NCI-H1694 (cell line): ENCODE measurements around the gene DCAF8L2.
"Not testable (repeated sequence)": the region's sequence is repeated elsewhere in the genome, so short reads cannot be mapped to it uniquely, and the experiment has no call there.

Source experiments
- DNase-seq: peaks from one replicate; lab custom pipeline; 2025; lab: John Stamatoyannopoulos, UW

DCAF8L2 gene

DNA sequence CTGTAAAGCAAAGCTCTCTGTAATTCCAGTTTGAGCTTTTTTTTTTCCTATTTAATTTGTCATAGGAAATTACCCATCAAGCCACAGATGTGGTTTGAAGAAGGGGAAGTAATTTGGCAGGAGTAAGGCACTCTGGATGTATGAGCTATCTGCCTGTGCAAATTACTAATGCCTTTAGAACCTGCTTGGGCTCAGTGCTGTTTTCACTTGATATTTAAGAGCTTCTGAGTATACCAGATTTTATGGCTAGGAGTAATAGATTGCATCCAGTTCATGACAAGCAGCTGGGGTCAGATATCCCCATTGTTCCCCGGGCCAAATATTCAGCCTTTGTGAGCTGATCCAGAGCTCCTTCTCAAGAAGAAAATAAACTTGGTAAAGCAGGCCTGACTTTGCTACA is 89.1 kb downstream of the DCAF8L2 start:
- DNase-seq = no peak

DNA sequence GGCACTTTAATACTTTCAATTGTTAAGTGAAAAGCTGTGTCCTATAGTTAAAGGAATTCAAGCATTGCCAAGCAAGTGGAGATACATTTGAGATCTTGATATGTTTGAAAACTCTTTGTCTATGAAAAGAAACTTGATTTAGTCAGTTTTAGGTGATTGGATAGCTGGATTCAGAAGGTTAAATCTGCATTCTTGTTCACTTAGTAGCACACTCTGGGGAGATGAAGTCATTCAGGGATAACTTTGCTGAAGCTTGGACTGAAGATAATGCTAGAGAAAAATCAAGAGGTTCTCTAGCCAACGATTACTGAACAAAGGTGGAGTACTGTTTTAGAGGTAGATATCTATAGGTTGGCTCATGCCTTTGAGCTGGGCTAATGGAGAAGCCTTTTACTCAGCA is 90.6 kb downstream of the DCAF8L2 start:
- no peak for DNase-seq

DNA sequence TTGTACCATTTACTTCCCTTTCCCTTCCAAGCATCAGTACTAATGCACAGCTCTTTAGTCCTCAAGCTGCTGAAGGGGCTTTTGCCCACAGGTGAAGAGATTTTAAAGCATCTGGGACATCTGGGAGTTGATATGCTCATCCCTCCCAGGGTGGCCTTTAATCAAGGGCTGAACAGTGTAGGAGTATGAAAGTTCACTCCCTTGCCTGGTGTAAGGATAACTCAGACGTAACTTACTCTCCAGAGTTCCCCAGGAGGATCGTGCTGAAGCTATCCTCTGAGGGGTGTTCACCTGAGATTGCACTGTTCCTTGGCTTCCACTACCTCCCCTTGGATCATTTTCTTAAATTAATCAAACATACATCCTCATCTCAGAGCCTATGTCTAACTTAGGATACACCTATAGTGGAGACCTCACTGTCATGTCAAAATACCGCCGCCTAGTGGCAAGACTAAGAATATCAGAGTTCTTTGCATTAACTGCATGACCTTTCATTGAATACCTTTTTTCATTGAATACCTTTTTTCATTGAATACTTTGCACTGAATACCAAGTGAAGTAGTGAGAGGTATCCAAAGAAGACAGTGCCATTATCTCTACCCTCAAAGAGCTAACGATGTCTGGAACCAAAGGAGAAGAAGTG is 93.5 kb downstream of the DCAF8L2 start:
- peak; percentile 26 for DNase-seq

DNA sequence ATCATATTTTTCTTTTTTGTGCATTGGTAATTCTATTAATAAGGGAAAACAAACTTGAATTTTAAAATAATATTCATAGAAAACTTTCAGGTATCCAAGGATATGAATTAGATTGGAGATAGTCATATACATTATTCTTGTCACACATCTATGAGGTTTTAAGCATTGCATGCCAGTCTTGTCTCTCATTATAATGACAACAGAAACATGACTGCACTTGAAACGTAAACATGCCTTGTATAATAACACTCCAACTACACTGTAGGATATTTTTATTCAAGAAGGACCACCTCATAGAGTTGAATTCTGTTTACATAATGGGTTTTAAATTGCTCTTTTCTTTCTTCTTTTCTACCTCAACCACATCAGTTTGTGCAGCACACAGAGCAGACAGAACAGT is 104.5 kb downstream of the DCAF8L2 start:
- no peak for DNase-seq

DNA sequence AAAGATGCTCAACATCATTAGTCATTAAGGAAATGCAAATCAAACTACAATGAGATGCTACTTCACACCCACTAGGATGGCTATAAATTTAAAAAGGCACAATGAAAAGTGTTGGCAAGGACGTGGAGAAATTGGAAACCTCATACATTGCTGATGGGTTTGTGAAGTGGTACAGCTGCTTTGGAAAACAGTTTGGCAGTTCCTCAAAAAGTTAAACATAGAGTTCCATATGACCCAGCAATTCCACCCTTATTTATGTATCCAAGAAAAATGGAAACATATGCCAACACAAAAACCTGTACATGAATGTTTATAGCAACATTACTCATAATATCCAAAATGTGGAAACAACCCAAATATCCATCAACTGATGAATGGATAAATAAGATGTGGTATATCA is 116.4 kb downstream of the DCAF8L2 start:
- DNase-seq = peak; percentile 80

DNA sequence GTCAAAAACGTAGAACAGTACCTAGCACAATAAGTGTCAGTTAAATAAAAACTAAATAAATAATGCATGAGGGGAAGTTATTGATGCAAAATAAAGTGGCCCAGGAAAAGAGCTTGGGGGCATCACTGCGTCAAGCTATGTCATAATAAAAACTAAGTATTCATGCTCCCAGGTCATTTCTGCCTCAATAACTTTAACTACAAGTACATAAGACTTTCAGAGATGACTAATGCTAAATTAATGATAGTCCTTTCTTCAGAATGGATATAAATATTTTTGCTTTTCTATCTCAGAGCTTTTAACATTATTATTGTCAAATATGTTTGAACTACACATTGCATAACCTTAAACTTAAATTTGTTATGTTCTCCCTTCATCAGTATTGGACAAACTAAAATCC is 125.5 kb downstream of the DCAF8L2 start:
- no peak for DNase-seq

DNA sequence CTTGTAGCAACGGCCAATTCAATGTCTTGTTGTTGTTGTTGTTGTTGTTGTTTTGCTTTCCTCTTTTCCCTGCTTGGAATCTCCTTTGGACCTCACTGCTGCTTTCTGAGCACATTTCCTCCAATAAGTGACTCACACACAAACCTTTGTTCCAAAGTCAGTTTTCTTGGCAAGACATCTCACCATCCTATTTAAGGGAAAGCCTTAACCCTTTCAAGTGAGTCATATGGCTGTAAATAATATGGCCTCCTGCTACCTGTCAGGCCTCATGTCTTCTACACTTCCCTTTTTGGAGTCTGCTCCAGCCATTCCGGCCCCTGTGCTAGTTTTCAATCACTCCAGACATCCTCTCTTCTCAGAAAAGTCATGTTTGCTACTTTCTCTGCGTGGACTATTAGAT is 138.1 kb downstream of the DCAF8L2 start:
- no peak for DNase-seq

DNA sequence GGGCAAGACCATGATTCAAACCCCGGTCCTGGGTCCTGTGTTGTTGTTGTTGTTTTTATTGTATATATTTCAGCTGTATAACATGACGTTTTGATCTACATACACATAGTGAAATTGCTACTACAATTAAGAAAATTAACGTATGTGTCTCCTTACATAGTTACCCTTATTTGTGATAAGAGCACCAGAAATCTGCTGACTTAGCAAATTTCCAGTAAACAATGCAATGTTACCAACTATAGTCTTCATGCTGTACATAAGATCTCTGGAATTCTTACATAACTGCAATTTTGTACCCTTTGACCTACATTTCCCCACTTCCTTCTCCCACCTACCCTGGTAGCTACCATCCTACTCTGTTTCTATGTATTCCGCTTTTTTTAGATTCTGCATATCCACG is 141.8 kb downstream of the DCAF8L2 start:
- DNase-seq = no peak

DNA sequence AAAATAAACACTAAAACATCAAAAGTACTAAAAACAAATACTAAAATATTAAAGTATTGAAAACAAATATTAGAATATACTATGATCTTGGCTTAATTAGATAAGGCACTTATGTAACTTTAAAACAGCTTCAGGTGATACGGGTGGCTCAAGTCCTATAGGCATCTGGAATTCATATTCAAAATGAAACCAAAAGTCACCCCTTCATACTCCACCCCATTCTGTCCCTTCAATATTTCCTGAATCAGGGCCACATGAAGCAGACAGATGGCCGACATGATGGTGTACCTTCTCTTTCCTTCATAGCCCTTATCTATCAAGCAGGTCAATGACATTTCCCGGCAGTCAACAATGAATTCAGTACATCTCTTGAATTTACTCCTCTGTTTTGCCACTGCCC is 145.8 kb downstream of the DCAF8L2 start:
- no peak for DNase-seq

DNA sequence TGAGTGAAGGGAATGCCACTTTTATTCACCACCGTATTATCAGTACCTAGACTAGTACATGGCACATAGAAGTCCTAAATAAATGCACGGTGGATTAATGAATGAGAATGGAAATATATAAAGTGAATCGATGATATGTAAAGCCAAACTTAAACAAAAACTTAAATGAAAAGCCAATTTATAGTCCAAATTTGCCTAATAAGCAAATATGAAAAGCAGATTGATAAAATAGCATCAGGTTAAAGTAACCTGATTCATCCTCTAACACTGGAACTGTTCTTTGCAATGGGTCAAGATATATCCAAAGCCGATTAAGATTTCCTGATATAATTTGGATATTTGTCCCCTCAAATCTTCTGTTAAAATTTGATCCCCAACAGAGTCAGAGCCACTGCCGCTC is 150.8 kb downstream of the DCAF8L2 start:
- DNase-seq = no peak

DNA sequence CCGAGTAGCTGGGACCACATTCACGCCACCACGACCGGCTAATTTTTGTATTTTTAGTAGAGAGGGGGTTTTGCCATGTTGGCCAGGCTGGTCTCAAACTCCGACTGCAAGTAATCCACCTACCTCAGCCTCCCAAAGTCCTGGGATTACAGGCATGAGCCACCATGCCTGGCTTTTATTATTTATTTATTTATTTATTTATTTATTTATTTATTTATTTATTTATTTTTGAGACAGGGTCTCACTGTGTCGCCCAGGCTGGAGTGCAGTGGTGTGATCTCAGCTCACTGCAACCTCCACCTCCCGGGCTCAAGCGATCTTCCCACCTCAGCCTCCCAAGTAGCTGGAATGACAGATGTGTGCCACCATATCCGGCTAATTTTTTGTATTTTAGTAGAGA is 153.4 kb downstream of the DCAF8L2 start:
- DNase-seq = not testable (repeated sequence)

DNA sequence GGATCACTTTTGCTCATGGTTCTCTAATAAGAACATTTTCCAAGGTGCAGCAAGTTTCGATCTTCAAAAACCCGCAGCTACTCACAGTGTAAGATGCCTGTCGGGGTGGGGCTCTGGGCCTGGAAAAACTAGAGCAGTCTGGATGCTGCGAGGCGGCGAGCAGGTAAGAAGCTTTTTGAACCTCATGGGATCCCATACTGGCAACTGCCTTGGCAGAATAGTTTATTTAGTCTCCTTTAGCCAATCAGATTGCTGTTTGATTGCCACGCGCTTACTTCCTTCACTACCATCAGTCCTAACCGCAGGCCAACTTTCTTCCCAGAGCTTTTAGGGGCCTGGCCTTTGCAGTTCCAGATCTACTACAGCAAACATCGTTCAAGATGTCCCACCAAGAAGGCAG is 156.4 kb downstream of the DCAF8L2 start:
- DNase-seq = no peak

DNA sequence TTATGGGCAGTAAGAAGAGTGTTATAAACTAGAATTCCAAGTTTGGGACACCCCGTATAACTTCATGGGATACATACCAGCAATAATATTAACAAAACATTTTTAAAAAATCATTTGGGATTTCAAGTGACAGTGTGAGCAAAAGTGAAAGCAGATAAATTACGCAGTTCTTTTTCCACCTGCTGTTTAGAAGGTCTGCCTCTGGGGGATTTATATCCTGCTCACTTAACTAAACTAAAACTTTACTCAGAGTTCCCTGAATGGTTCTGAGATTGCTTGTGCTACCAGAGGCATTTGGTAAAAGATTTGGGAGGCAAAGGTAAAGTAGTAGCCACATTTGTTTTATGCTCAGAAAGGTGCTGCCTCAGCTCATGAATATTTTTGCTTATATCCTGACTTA is 160.2 kb downstream of the DCAF8L2 start:
- not testable (repeated sequence) for DNase-seq

DNA sequence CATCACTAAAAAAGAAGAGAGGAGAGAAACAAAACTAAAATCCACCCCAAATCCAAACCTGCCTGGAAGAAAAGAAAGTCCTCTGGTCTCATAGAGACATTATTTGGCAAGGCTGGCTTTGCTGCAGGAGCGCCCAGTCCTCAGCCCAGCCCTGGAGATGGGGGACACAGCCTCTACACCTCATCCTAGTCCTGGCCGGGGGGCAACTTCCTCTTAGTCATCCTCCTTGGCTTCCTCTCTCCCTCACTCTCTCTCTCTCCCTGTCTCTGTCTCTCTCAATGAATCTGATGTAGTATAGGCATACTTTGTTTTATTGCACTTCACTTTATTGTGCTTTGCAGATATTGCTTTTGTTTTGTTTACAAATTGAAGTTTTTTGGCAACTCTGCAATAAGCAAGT is 161.8 kb downstream of the DCAF8L2 start:
- no peak for DNase-seq

DNA sequence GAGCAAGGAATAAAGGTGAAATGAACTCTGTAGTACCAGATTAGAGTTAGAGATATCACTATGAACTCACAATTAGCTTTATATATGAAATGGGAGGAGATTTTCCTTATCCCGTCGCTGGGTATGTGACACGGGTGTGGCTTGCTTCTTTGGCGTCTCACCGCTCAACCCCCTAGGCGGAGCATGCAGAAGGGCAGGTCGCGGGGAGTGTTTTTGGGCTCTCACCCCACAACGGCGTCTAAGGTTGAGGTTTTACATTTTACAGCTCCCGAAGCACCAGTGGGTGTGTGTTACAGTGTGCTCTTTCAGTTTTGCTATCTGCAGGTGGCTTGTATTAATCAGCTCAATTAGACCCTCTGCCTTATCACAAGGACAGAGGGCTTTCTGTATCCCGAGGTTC is 175.6 kb downstream of the DCAF8L2 start:
- DNase-seq = no peak

DNA sequence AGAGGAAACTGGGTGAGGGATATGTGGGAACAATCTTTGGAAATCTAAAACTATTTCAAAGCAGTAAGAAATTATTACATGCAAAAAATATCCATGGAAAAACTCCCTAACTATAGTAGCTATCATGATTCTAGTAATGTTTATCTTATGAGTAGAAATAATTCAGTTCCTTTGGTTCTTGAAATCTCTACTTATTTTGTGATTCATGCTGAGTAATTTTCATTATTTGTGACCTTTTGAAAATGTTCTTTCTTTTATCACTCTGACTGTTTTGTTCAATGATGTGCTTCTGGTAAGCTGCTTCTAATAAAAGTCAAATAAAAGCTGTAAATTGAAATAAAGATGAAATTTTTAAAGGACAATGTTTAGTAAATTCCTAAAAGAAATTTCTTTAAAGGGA is 177.2 kb downstream of the DCAF8L2 start:
- DNase-seq = no peak

DNA sequence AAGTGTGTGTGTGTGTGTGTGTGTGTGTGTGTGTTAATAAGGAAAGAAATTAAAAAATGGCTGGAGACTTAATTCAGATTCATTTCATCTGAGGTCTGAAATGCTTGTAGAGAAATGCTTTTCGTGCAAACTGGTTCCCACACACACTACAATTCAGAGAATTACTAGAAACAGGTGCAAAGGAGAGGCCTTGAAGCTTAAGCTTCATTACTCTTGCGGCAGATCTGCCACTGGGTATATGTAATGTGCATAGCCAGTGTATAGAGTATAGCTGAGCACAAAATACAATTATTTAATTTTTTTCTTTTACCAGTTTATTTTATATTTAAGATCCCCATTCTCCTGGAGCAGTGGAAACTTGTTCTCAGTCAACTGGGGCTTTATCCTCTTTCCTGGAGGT is 185.8 kb downstream of the DCAF8L2 start:
- DNase-seq = no peak

DNA sequence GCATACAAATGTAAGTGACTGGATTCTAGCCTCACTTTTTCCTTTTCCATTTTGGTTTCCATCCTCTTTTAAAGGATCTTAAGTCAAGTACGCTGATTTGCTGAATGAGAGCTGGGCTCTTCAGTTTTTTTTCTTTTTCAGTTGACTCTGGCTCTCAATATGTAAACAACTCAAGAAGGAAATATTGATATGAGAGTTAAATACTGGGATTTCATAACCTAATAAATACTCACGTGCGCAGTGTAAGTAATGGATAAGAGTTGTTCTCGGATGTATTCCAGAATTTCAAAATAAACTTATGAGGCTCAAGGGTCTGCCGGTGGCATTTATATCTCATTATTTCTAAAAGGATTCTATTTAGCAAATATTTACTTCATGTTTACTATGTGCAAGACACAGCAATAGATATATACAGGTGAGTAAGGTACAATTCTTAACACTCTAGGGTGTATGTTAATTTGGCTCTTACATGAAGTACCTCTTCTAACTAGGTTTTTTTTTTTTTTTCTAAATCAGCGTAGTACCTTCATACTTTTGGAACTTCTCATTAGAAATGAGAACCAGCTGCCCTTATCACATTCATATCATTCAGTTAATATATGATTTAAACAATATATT is 206.6 kb downstream of the DCAF8L2 start:
- no peak for DNase-seq

DNA sequence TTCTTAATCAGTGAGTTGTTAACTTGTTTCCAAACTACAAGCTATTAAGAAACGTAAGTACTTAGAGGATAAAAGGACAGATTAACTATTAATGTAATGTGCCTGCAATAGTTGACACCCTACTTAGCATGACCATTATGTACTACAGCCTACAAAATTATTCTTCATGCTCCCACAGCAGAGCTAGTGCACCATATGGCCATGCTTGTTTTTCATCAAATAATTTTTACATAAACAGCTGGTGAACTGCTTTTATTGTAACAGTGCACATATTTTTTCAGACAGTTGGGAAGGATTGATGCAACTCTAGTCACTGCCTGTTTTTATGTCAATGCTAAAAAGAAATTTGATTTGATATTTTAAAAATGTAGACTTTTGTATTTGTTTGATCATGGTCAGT is 207.4 kb downstream of the DCAF8L2 start:
- DNase-seq = peak; percentile 81
